ENCODE results near the gene ARFGAP2. TPM values are rescaled to one million over a fixed set of nuclear protein-coding genes. Genes with fewer than 3 reads are reported as not detected.
"Not testable (repeated sequence)": the region's sequence is repeated elsewhere in the genome, so short reads cannot be mapped to it uniquely, and the experiment has no call there.

Gene ARFGAP2
- total RNA-seq, 2 donors from 2014 or later, result 84.6 to 86.0 TPM

DNA sequence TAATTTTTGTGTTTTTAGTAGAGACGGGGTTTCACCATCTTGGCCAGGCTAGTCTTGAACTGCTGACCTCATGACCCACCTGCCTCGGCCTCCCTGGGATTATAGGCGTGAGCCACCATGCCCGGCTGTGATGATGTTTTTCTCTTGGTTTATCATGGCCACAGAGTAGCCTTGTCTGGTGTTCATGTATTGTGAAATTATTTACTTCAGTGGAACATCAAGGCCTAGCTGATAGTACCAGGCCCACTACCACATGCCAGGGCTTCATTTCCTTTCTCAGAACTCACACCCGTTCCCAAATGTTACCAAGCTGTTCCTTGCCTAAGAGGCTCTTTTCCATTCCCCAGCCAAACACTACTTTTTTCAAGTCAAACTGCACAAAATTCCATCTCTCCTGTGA, 31.9 kb upstream of the ARFGAP2 start:
- no peaks in the 10 kb centered on the region for H3K9me3 Mint-ChIP-seq
- Histone ChIP-seq H3K4me3 (ENCODE audit: low read length) (no peak overlapping the region), H3K9me3 (ENCODE audit: control insufficient read depth, low read length) (no peaks in the 10 kb centered on the region), H3K36me3 (ENCODE audit: control insufficient read depth, insufficient read depth, low read length) (no peaks in the 10 kb centered on the region), H3K27ac (ENCODE audit: low read depth, low read length) (no peak overlapping the region), H3K4me1 (ENCODE audit: control insufficient read depth, insufficient read depth, low read length) (no peaks in the 10 kb centered on the region), H3K27me3 (ENCODE audit: control insufficient read depth, insufficient read depth, low read length, poor library complexity, severe bottlenecking) (no peaks in the 10 kb centered on the region), H3K9ac (ENCODE audit: extremely low read depth, low read length, poor library complexity, severe bottlenecking) (no peak overlapping the region)
- TF ChIP-seq, protein P1, sequence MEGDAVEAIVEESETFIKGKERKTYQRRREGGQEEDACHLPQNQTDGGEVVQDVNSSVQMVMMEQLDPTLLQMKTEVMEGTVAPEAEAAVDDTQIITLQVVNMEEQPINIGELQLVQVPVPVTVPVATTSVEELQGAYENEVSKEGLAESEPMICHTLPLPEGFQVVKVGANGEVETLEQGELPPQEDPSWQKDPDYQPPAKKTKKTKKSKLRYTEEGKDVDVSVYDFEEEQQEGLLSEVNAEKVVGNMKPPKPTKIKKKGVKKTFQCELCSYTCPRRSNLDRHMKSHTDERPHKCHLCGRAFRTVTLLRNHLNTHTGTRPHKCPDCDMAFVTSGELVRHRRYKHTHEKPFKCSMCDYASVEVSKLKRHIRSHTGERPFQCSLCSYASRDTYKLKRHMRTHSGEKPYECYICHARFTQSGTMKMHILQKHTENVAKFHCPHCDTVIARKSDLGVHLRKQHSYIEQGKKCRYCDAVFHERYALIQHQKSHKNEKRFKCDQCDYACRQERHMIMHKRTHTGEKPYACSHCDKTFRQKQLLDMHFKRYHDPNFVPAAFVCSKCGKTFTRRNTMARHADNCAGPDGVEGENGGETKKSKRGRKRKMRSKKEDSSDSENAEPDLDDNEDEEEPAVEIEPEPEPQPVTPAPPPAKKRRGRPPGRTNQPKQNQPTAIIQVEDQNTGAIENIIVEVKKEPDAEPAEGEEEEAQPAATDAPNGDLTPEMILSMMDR (conservative IDR thresholded peaks at IDR 0.05), result no peak
- no peaks in the 10 kb centered on the region for H3K27me3 Mint-ChIP-seq (ENCODE audit: insufficient read depth)
- H3K4me1 Mint-ChIP-seq, result peaks cover 5% of the 10 kb centered on the region
- H3K36me3 Mint-ChIP-seq (ENCODE audit: low read depth), result no peaks in the 10 kb centered on the region
- H3K4me3 Mint-ChIP-seq, result no peak overlapping the region
- 93 to 94% methylated on average over 2 to 5 of the region's 5 CpGs for WGBS, 2 experiments (ENCODE audit: insufficient coverage in 1 of 2, insufficient read length in 1 of 2)
- H3K27ac Mint-ChIP-seq, result no peak overlapping the region
- DNase-seq, result no peak

DNA sequence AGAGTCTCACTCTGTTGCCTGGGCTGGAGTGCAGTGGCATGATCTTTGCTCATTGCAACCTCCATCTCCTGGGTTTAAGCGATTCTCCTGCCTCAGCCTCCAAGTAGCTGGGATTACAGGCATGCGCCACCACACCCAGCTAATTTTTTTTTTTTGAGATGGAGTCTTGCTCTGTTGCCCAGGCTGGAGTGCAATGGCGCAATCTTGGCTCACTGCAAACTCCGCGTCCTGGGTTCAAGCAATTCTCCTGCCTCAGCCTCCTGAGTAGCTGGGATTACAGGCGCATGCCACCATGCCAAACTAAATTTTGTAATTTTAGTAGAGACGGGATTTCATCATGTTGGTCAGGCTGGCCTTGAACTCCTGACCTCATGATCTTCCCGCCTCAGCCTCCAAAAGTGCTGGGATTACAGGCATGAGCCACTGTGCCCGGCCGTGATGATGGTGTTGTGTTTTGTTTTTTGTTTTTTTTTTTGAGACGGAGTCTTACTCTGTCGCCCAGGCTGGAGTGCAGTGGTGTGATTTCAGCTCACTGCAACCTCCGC, 31.4 kb upstream of the ARFGAP2 start:
- 92 to 94% methylated on average over 12 to 13 of the region's 13 CpGs for WGBS, 2 experiments (ENCODE audit: insufficient coverage in 1 of 2, insufficient read length in 1 of 2)
- H3K4me1 Mint-ChIP-seq; H3K27me3 Mint-ChIP-seq (ENCODE audit: insufficient read depth): not testable (repeated sequence)

DNA sequence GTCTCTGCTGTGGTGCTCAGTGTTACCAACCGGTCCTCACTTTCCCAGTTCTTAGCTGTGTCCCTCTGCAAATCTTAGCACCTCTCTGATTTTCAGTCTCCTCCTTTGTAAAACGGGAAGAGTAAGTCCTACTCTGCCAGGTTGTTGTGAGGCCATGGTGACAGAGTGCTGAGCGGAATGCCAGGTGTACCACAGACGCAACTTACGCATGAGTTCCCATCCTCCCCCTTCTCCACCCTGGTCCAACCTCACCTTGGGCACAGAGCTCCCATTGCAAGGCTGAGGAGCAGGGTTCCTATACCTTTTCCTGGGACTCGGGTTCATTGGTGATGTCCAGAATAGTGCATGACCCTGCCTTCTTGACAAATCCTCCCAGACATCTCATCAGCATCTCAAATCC, 30.8 kb upstream of the ARFGAP2 start:
- Mint-ChIP-seq H3K27ac (no peak overlapping the region), H3K27me3 (ENCODE audit: insufficient read depth) (no peaks in the 10 kb centered on the region), H3K4me3 (no peak overlapping the region), H3K9me3 (no peaks in the 10 kb centered on the region), H3K4me1 (peaks cover 5% of the 10 kb centered on the region), H3K36me3 (ENCODE audit: low read depth) (no peaks in the 10 kb centered on the region)
- DNase-seq, result no peak
- H3K36me3 ChIP-seq (ENCODE audit: control insufficient read depth, insufficient read depth, low read length), result no peaks in the 10 kb centered on the region
- WGBS, 2 experiments (ENCODE audit: insufficient coverage in 1 of 2, insufficient read length in 1 of 2), result 84 to 91% methylated on average over 6 of the region's 6 CpGs
- H3K9ac ChIP-seq (ENCODE audit: extremely low read depth, low read length, poor library complexity, severe bottlenecking), result no peak overlapping the region
- H3K4me1 ChIP-seq (ENCODE audit: control insufficient read depth, insufficient read depth, low read length), result no peaks in the 10 kb centered on the region
- no peak overlapping the region for H3K27ac ChIP-seq (ENCODE audit: low read depth, low read length)
- H3K9me3 ChIP-seq (ENCODE audit: control insufficient read depth, low read length), result no peaks in the 10 kb centered on the region
- no peaks in the 10 kb centered on the region for H3K27me3 ChIP-seq (ENCODE audit: control insufficient read depth, insufficient read depth, low read length, poor library complexity, severe bottlenecking)
- H3K4me3 ChIP-seq (ENCODE audit: low read length), result no peak overlapping the region
- TF ChIP-seq, protein P1 (conservative IDR thresholded peaks at IDR 0.05), result no peak

More for the DNA sequence above, 31.4 kb upstream of the ARFGAP2 start:
- not testable (repeated sequence) for H3K27ac Mint-ChIP-seq; H3K4me3 Mint-ChIP-seq; H3K9ac ChIP-seq (ENCODE audit: extremely low read depth, low read length, poor library complexity, severe bottlenecking); H3K4me3 ChIP-seq (ENCODE audit: low read length); H3K9me3 Mint-ChIP-seq; H3K4me1 ChIP-seq (ENCODE audit: control insufficient read depth, insufficient read depth, low read length); DNase-seq; H3K27ac ChIP-seq (ENCODE audit: low read depth, low read length); H3K36me3 ChIP-seq (ENCODE audit: control insufficient read depth, insufficient read depth, low read length); H3K27me3 ChIP-seq (ENCODE audit: control insufficient read depth, insufficient read depth, low read length, poor library complexity, severe bottlenecking); H3K36me3 Mint-ChIP-seq (ENCODE audit: low read depth); H3K9me3 ChIP-seq (ENCODE audit: control insufficient read depth, low read length)

DNA sequence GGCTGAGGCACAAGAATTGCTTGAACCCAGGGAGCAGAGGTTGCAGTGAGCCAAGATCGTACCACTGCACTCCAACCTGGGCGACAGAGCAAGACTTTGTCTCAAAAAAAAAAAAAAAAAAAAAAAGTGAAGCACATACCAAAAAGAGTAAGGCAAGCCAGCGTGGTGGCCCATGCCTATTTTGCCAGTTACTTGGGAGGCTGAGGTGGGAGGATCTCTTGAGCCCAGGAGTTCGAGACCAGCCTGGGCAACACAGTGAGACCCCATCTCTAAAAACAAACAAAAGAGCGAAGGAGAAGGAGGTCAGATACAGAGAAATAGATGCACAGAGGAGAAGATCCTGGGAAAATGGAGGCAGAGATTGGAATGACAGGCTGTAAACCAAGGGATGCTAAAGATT, 29.9 kb upstream of the ARFGAP2 start:
- not testable (repeated sequence) for DNase-seq; H3K36me3 ChIP-seq (ENCODE audit: control insufficient read depth, insufficient read depth, low read length); H3K4me3 Mint-ChIP-seq; H3K27ac ChIP-seq (ENCODE audit: low read depth, low read length); H3K27me3 ChIP-seq (ENCODE audit: control insufficient read depth, insufficient read depth, low read length, poor library complexity, severe bottlenecking); H3K4me1 ChIP-seq (ENCODE audit: control insufficient read depth, insufficient read depth, low read length); H3K27me3 Mint-ChIP-seq (ENCODE audit: insufficient read depth); H3K4me1 Mint-ChIP-seq; H3K36me3 Mint-ChIP-seq (ENCODE audit: low read depth); H3K9ac ChIP-seq (ENCODE audit: extremely low read depth, low read length, poor library complexity, severe bottlenecking); H3K9me3 Mint-ChIP-seq; H3K9me3 ChIP-seq (ENCODE audit: control insufficient read depth, low read length); H3K4me3 ChIP-seq (ENCODE audit: low read length); H3K27ac Mint-ChIP-seq
- 87 to 95% methylated on average over 2 to 5 of the region's 5 CpGs for WGBS, 2 experiments (ENCODE audit: insufficient coverage in 1 of 2, insufficient read length in 1 of 2)
